DND-41 (cell line): ENCODE data around the gene CACNA1E.

Experiments used
- EZH2 ChIP-seq: IDR thresholded peaks from 3 replicates; pipeline ENCODE4 v1.6.1; 2012; ENCODE audit warnings: borderline replicate concordance, low read depth, mild to moderate bottlenecking, moderate library complexity, low read length, inconsistent platforms; ENCODE audit not compliant: severe bottlenecking
- TF ChIP-seq, protein P1 (sequence below): IDR thresholded peaks from 2 replicates; pipeline ENCODE4 v1.5.1; 2012; ENCODE audit warnings: borderline replicate concordance, low read length, moderate library complexity, mild to moderate bottlenecking; ENCODE audit not compliant: poor library complexity, severe bottlenecking; ENCODE audit errors: extremely low read depth

DNA sequence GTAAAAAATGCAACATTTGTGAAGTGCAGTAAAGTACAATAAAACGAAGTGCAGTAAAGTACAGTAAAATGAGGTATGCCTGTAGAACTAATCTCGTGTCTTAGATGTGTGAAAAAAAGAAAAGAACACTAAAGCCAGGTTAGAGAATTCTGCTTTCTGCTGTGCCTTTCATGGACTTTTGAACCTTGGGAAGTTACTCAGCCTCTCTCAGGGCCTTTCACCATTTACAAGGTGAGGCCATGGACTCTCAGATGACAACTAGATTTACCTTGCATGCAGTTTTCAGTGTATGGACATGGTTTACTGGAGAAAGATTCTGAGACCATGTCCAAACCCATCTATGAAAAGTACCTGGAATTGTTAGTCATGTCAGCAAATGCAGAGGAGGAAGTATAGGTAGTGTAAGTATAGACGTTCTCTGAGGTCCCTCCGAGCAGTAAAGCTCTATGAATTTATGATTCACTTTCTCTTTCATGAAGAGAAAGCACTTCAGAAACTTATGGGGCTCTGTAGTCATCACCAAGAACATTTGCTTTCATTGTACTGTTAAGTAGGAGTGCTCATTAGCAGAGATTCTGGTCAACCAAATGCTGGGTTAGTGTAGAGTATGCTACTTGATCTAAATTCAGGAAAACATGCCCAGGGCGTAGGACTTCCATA lies 143.1 kb downstream of the CACNA1E start:
- TF ChIP-seq, protein P1, sequence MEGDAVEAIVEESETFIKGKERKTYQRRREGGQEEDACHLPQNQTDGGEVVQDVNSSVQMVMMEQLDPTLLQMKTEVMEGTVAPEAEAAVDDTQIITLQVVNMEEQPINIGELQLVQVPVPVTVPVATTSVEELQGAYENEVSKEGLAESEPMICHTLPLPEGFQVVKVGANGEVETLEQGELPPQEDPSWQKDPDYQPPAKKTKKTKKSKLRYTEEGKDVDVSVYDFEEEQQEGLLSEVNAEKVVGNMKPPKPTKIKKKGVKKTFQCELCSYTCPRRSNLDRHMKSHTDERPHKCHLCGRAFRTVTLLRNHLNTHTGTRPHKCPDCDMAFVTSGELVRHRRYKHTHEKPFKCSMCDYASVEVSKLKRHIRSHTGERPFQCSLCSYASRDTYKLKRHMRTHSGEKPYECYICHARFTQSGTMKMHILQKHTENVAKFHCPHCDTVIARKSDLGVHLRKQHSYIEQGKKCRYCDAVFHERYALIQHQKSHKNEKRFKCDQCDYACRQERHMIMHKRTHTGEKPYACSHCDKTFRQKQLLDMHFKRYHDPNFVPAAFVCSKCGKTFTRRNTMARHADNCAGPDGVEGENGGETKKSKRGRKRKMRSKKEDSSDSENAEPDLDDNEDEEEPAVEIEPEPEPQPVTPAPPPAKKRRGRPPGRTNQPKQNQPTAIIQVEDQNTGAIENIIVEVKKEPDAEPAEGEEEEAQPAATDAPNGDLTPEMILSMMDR = no peak
- no peak for TF ChIP-seq EZH2
